ENCODE data around the gene MAML3.

Gene MAML3

DNA sequence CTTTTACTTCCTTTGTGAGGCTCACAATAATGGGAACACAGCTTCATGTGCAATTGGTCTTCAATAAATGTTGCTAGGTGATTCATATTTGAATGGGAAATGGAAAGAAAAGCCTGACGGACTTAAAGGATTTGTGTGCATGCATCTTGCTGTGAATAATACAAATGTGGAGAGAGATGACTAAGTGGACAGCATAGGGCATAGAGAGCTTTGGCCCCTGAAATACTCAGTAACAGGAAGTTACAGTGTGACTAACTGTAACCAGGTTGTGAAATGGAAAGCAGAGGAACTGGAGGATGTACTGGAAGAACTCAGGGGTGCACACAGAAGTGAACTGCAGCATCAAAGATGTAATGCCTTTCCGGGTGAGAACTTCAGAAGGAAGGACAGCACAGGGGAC, 281.7 kb downstream of the MAML3 start:
- DNase-seq (ENCODE audit: insufficient read length, low spot score) (no peak), FAIRE-seq (no peak)
- no peak for TF ChIP-seq CTCF (IDR thresholded peaks at IDR 0.05; ENCODE audit: insufficient read depth, missing control alignments)

GRCh38 chr4:139869810-139870209, 284.2 kb downstream of the MAML3 start:
- no peak for TF ChIP-seq CTCF (IDR thresholded peaks at IDR 0.05; ENCODE audit: insufficient read depth, missing control alignments)
- FAIRE-seq = no peak
- no peak for DNase-seq (ENCODE audit: insufficient read length, low spot score)

DNA sequence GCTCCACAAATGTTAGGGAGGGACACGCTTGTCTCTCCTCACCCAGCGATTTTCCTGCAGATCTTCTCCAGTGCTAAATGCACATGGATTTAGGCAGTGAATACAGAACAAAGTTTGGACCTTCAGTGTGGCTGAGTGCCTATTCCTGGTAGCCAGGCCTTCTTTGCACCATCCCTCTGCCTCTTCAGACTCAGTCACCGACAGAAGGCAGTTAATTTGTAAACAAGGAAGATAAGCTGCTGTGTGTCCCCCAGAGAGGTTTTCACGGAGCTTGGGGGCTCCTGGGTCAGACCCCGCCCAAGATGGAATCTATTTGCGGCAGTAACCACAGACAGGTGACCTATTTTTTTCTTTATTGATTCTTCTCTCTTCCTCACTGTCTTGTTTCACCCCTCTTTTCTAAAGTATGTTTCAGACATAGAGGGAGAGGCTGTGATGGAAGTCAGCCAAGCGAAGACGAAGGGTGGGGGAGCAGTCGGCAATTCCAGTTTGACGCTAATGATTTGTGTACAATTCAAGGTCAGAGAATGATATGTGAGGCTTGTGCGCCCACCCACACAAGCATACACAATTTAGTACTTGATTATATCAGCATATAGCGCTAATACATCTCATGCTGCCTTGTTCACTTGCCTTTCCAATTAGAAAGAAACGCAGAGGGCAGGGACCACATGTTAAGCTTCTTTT, 287.6 kb downstream of the MAML3 start:
- FAIRE-seq = peak; percentile 38
- DNase-seq (ENCODE audit: insufficient read length, low spot score) = no peak
- no peak for TF ChIP-seq CTCF (IDR thresholded peaks at IDR 0.05; ENCODE audit: insufficient read depth, missing control alignments)

- DNase-seq (ENCODE audit: insufficient read length, low spot score) (no peak), FAIRE-seq (no peak)
- TF ChIP-seq CTCF (IDR thresholded peaks at IDR 0.05; ENCODE audit: insufficient read depth, missing control alignments) = no peak
Observed at GRCh38 chr4:139865537-139865936, 288.4 kb downstream of the MAML3 start.

DNA sequence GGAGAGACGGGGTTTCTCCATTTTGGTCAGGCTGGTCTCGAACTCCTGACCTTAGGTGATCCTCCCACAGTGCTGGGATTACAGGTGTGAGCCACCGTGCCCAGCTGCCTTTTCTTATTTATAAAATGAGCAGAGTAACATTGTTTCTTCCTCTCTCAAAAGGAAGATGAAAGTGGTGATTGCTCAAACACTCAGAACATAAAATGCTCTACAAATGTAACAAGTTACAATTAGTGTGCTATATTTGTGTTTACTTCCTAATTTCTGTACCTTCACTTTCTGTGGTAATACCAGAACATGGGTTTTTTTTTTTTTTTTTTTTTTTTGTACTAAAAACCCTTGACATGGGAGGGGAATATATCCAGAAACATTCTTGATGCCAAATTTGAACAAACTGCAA, 290.5 kb downstream of the MAML3 start:
- TF ChIP-seq CTCF (IDR thresholded peaks at IDR 0.05; ENCODE audit: insufficient read depth, missing control alignments) = no peak
- FAIRE-seq (peak; percentile 63), DNase-seq (ENCODE audit: insufficient read length, low spot score) (no peak)

DNA sequence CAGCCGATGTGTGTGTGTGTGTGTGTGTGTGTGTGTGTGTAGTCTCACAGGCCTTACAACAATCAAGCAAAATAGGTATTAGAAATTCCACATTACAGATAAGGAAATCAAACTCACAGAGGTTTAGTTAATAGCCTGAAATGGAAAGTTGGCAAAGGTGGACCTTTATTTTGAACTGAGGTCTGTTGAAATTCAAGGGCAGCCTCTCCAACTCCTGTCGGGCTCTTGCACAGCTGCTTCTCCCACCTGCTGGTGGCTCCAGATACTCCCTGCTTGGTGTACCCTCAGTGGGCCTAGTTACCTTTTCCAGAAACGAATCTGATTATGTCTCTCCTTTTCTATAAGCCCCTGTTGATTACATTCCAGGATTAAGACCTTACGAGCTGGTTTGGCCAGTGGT, 292.5 kb downstream of the MAML3 start:
- FAIRE-seq (no peak), DNase-seq (ENCODE audit: insufficient read length, low spot score) (no peak)
- peak; percentile 11 for TF ChIP-seq CTCF (IDR thresholded peaks at IDR 0.05; ENCODE audit: insufficient read depth, missing control alignments)

DNA sequence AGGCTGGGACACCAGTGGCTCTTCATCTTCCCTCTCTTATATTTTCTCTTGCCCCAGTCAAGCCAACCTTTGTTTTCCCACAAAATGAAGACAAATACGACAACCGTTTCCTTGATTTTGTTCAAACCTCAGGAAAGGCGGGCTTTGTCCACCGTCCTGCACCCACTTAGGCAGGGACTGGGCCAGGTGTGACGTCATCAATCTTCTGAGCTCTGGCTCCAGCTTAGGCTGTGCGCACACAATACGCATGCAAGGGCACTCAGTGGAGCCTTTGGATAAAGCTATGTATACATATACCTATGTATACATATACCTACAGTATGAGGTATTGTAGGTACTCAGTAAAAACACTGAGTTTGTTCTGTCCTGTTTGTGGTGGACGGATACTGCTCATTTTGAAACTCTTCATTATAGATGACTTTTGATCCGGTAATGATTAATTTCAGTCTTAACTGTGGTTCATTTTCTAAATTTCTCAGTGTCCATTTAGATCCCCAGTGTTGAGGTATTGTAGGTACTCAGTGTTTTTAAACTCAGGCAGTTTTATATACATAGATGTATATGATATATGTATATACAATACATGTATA, 293.5 kb downstream of the MAML3 start:
- FAIRE-seq = no peak

More for the DNA sequence above, 293.5 kb downstream of the MAML3 start:
- no peak for DNase-seq (ENCODE audit: insufficient read length, low spot score)
- TF ChIP-seq CTCF (IDR thresholded peaks at IDR 0.05; ENCODE audit: insufficient read depth, missing control alignments) = no peak
